Measurements from ENCODE around the gene RYR3. TPM values are rescaled to one million over a fixed set of nuclear protein-coding genes. Genes with fewer than 3 reads are reported as not detected.

Gene RYR3
- total RNA-seq, 5 donors from 2014 or later (not counting 1 experiment from before 2014, with no cell fraction given), result 0.03 to 0.07 (median 0.04) TPM; not detected in 1

DNA sequence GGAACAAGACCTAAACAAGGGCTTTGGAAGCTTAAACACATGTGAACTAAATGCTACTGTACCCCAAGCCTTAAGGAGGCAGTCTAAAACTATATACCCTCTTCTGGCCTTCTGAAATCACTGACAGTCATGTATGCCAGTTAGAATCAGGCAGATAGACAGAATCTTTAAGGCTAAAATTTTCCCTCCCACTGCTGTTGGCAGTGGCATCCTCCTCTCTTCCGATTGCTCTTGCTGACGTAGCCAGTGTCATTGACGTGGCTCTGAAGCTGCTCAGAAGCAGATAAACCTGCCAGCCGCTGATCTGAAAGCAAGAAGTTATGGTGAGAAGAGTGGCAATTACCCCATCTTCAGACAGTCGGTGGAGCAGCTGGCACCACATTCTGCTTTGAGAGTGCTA lies 3.3 kb downstream of the RYR3 start:
- Mint-ChIP-seq H3K4me3 (no peak overlapping the region), H3K27me3 (peaks cover 51 to 58% of the 10 kb centered on the region in 2 donors), H3K27ac (no peak overlapping the region), H3K36me3 (no peaks in the 10 kb centered on the region), H3K9me3 (no peaks in the 10 kb centered on the region), H3K4me1 (peaks cover 0 to 13% (median 5%) of the 10 kb centered on the region in 3 donors)
- no CpG with 5 or more reads among the region's 5 CpGs for WGBS (ENCODE audit: insufficient coverage)
- DNase-seq, result no peak
- no peak overlapping the region for H3K27ac ChIP-seq (ENCODE audit: low read length)
- peaks cover 19 to 27% of the 10 kb centered on the region in 2 experiments for H3K27me3 ChIP-seq (replicated peaks in 1 of 2; ENCODE audit: control insufficient read depth in 2 of 2, extremely low read depth in 1 of 2, insufficient read depth in 2 of 2, low read length in 1 of 2)
- no peaks in the 10 kb centered on the region for H3K9me3 ChIP-seq
- no peak for ATAC-seq (replicated peaks in 1 of 4)
- ChIA-PET POLR2A (no interaction called here), CTCF (no interaction called here)
- no peaks in the 10 kb centered on the region for H3K4me1 ChIP-seq (ENCODE audit: control insufficient read depth in 1 of 2, extremely low read depth in 1 of 2, insufficient read depth in 2 of 2, low read length in 2 of 2)
- no peaks in the 10 kb centered on the region for H3K36me3 ChIP-seq (ENCODE audit: control insufficient read depth in 2 of 2, extremely low read depth in 1 of 2, insufficient read depth in 1 of 2, low read length in 1 of 2)
- no peak overlapping the region for H3K4me3 ChIP-seq (ENCODE audit: control insufficient read depth in 1 of 2, extremely low read depth in 1 of 2, low read length in 1 of 2)

GRCh38 chr15:33315044-33315443 lies 4.3 kb downstream of the RYR3 start:
- ChIA-PET CTCF (no interaction called here), POLR2A (no interaction called here)
- 77% methylated on average over 3 of the region's 7 CpGs for WGBS (ENCODE audit: insufficient coverage)

GRCh38 chr15:33317896-33318295 lies 7.1 kb downstream of the RYR3 start:
- Mint-ChIP-seq H3K27me3 (peaks cover 29 to 31% of the 10 kb centered on the region in 2 donors), H3K36me3 (no peaks in the 10 kb centered on the region), H3K4me3 (no peak overlapping the region), H3K9me3 (no peaks in the 10 kb centered on the region), H3K4me1 (no peaks in the 10 kb centered on the region), H3K27ac (no peak overlapping the region)
- H3K27ac ChIP-seq (ENCODE audit: low read length), result no peak overlapping the region
- H3K27me3 ChIP-seq (replicated peaks in 1 of 2; ENCODE audit: control insufficient read depth in 2 of 2, extremely low read depth in 1 of 2, insufficient read depth in 2 of 2, low read length in 1 of 2), result peaks cover 6% of the 10 kb centered on the region in 2 experiments
- H3K4me1 ChIP-seq (ENCODE audit: control insufficient read depth in 1 of 2, extremely low read depth in 1 of 2, insufficient read depth in 2 of 2, low read length in 2 of 2), result no peaks in the 10 kb centered on the region
- ATAC-seq (replicated peaks in 1 of 4), result no peak
- no peaks in the 10 kb centered on the region for H3K36me3 ChIP-seq (ENCODE audit: control insufficient read depth in 2 of 2, extremely low read depth in 1 of 2, insufficient read depth in 1 of 2, low read length in 1 of 2)
- ChIA-PET CTCF (no interaction called here), POLR2A (no interaction called here)
- no peak for DNase-seq
- H3K4me3 ChIP-seq (ENCODE audit: control insufficient read depth in 1 of 2, extremely low read depth in 1 of 2, low read length in 1 of 2), result no peak overlapping the region
- no peaks in the 10 kb centered on the region for H3K9me3 ChIP-seq

More at GRCh38 chr15:33315044-33315443, 4.3 kb downstream of the RYR3 start:
- Histone ChIP-seq H3K36me3 (ENCODE audit: control insufficient read depth in 2 of 2, extremely low read depth in 1 of 2, insufficient read depth in 1 of 2, low read length in 1 of 2) (no peaks in the 10 kb centered on the region), H3K9me3 (no peaks in the 10 kb centered on the region), H3K27me3 (replicated peaks in 1 of 2; ENCODE audit: control insufficient read depth in 2 of 2, extremely low read depth in 1 of 2, insufficient read depth in 2 of 2, low read length in 1 of 2) (peaks cover 17 to 21% of the 10 kb centered on the region in 2 experiments), H3K27ac (ENCODE audit: low read length) (no peak overlapping the region), H3K4me3 (ENCODE audit: control insufficient read depth in 1 of 2, extremely low read depth in 1 of 2, low read length in 1 of 2) (no peak overlapping the region), H3K4me1 (ENCODE audit: control insufficient read depth in 1 of 2, extremely low read depth in 1 of 2, insufficient read depth in 2 of 2, low read length in 2 of 2) (no peaks in the 10 kb centered on the region)
- no peak overlapping the region for H3K4me3 Mint-ChIP-seq
- no peaks in the 10 kb centered on the region for H3K9me3 Mint-ChIP-seq
- H3K27ac Mint-ChIP-seq, result no peak overlapping the region
- H3K36me3 Mint-ChIP-seq, result no peaks in the 10 kb centered on the region
- no peak for ATAC-seq (replicated peaks in 1 of 4)
- DNase-seq, result no peak
- peaks cover 47 to 49% of the 10 kb centered on the region in 2 donors for H3K27me3 Mint-ChIP-seq
- peaks cover 0 to 9% (median 2%) of the 10 kb centered on the region in 3 donors for H3K4me1 Mint-ChIP-seq

GRCh38 chr15:33320017-33320416 lies 9.2 kb downstream of the RYR3 start:
- H3K4me1 ChIP-seq (ENCODE audit: control insufficient read depth in 1 of 2, extremely low read depth in 1 of 2, insufficient read depth in 2 of 2, low read length in 2 of 2), result peaks cover 0 to 2% of the 10 kb centered on the region in 2 experiments
- Mint-ChIP-seq H3K27ac (no peak overlapping the region), H3K4me1 (peaks cover 3 to 16% (median 9%) of the 10 kb centered on the region in 3 donors), H3K9me3 (no peaks in the 10 kb centered on the region), H3K4me3 (no peak overlapping the region), H3K36me3 (no peaks in the 10 kb centered on the region), H3K27me3 (peaks cover 16 to 23% of the 10 kb centered on the region in 2 donors)
- ATAC-seq (replicated peaks in 1 of 4) (no peak), DNase-seq (no peak)
- 88% methylated on average over 1 of the region's 1 CpG for WGBS (ENCODE audit: insufficient coverage)
- H3K9me3 ChIP-seq, result no peaks in the 10 kb centered on the region
- no peak overlapping the region for H3K4me3 ChIP-seq (ENCODE audit: control insufficient read depth in 1 of 2, extremely low read depth in 1 of 2, low read length in 1 of 2)
- ChIA-PET POLR2A (no interaction called here), CTCF (no interaction called here)
- H3K27me3 ChIP-seq (replicated peaks in 1 of 2; ENCODE audit: control insufficient read depth in 2 of 2, extremely low read depth in 1 of 2, insufficient read depth in 2 of 2, low read length in 1 of 2), result no peaks in the 10 kb centered on the region
- H3K36me3 ChIP-seq (ENCODE audit: control insufficient read depth in 2 of 2, extremely low read depth in 1 of 2, insufficient read depth in 1 of 2, low read length in 1 of 2), result no peaks in the 10 kb centered on the region
- no peak overlapping the region for H3K27ac ChIP-seq (ENCODE audit: low read length)

DNA sequence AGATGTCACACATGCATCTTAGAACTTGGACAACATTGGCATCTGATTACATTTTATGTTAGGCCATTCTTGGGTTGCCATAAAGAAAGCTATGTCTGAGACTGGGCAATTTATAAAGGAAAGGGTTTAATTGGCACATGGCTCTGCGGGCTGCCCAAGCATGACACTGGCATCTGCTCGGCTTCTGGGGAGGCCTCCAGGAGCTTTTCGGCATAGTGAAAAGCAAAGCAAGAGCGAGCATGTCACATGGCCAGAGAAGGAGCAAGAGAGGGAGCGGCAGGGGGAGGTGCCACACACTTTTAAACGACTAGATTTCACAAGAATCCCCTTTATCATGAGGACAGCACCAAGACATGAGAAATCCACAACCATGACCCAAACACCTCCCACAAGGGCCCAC lies 11.3 kb downstream of the RYR3 start:
- Mint-ChIP-seq H3K27ac (no peak overlapping the region), H3K4me1 (peaks cover 3 to 16% (median 9%) of the 10 kb centered on the region in 3 donors), H3K36me3 (no peaks in the 10 kb centered on the region), H3K27me3 (peaks cover 5 to 24% of the 10 kb centered on the region in 2 donors), H3K9me3 (peaks cover 0 to 5% (median 0%) of the 10 kb centered on the region in 3 donors), H3K4me3 (no peak overlapping the region)
- DNase-seq (no peak), ATAC-seq (replicated peaks in 1 of 4) (no peak)
- ChIA-PET CTCF (no interaction called here), POLR2A (no interaction called here)
- Histone ChIP-seq H3K36me3 (ENCODE audit: control insufficient read depth in 2 of 2, extremely low read depth in 1 of 2, insufficient read depth in 1 of 2, low read length in 1 of 2) (no peaks in the 10 kb centered on the region), H3K27ac (ENCODE audit: low read length) (no peak overlapping the region), H3K4me1 (ENCODE audit: control insufficient read depth in 1 of 2, extremely low read depth in 1 of 2, insufficient read depth in 2 of 2, low read length in 2 of 2) (peaks cover 0 to 2% of the 10 kb centered on the region in 2 experiments), H3K9me3 (no peaks in the 10 kb centered on the region), H3K4me3 (ENCODE audit: control insufficient read depth in 1 of 2, extremely low read depth in 1 of 2, low read length in 1 of 2) (no peak overlapping the region), H3K27me3 (replicated peaks in 1 of 2; ENCODE audit: control insufficient read depth in 2 of 2, extremely low read depth in 1 of 2, insufficient read depth in 2 of 2, low read length in 1 of 2) (no peaks in the 10 kb centered on the region)
- 65% methylated on average over 4 of the region's 6 CpGs for WGBS (ENCODE audit: insufficient coverage)

DNA sequence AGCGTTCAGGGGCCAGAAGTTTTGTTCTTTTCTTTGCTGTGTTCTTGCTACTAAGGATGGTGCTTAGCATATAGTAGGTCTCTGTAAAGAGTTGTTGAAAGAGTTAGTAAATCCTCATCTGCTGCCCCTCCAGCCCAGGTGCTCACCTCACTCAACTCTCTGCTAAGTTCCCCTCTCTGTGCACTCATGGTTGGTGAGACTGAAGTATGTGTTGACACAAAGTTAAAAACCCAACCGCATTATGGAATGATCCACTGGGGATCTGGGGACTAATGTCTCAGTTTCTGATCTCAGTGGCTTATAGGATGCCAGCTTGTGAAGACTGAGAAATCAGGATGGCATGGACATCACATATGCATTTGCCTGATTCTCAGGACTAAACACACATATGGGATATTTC lies 13.8 kb downstream of the RYR3 start:
- Mint-ChIP-seq H3K9me3 (peaks cover 0 to 5% (median 0%) of the 10 kb centered on the region in 3 donors), H3K4me3 (no peak overlapping the region), H3K4me1 (peaks cover 3 to 16% (median 9%) of the 10 kb centered on the region in 3 donors), H3K27ac (no peak overlapping the region), H3K27me3 (peaks cover 10 to 24% of the 10 kb centered on the region in 2 donors), H3K36me3 (no peaks in the 10 kb centered on the region)
- H3K27me3 ChIP-seq (replicated peaks in 1 of 2; ENCODE audit: control insufficient read depth in 2 of 2, extremely low read depth in 1 of 2, insufficient read depth in 2 of 2, low read length in 1 of 2), result no peaks in the 10 kb centered on the region
- ATAC-seq (replicated peaks in 1 of 4) (no peak), DNase-seq (no peak)
- CTCF ChIA-PET, result no interaction called here
- peaks cover 0 to 2% of the 10 kb centered on the region in 2 experiments for H3K4me1 ChIP-seq (ENCODE audit: control insufficient read depth in 1 of 2, extremely low read depth in 1 of 2, insufficient read depth in 2 of 2, low read length in 2 of 2)
- POLR2A ChIA-PET, result no interaction called here
- no peak overlapping the region for H3K4me3 ChIP-seq (ENCODE audit: control insufficient read depth in 1 of 2, extremely low read depth in 1 of 2, low read length in 1 of 2)
- WGBS (ENCODE audit: insufficient coverage), result no CpG with 5 or more reads among the region's 2 CpGs
- no peaks in the 10 kb centered on the region for H3K9me3 ChIP-seq
- H3K36me3 ChIP-seq (ENCODE audit: control insufficient read depth in 2 of 2, extremely low read depth in 1 of 2, insufficient read depth in 1 of 2, low read length in 1 of 2), result no peaks in the 10 kb centered on the region
- H3K27ac ChIP-seq (ENCODE audit: low read length), result no peak overlapping the region

DNA sequence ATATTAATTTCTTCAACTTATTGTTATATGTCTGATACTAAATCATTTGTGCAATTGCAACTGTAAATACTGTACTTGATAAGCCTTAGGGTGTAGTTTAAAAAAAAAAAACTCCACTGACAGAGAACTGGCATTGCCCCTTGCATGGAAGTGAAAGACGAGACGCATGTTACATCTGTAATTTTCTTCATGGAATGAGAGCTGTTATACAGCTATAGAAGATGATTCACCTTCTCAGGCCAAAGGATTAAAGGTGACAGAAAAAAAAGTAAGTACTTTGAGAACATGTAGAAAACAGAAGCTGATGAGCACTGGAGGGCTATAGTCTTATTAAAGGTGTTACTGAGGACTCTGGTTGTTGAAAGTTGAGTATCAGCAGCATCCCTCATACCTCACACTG lies 16.1 kb downstream of the RYR3 start:
- H3K4me1 ChIP-seq (ENCODE audit: control insufficient read depth in 1 of 2, extremely low read depth in 1 of 2, insufficient read depth in 2 of 2, low read length in 2 of 2), result peaks cover 0 to 2% of the 10 kb centered on the region in 2 experiments
- no peak overlapping the region for H3K27ac ChIP-seq (ENCODE audit: low read length)
- no CpG with 5 or more reads among the region's 2 CpGs for WGBS (ENCODE audit: insufficient coverage)
- Mint-ChIP-seq H3K27ac (no peak overlapping the region), H3K36me3 (no peaks in the 10 kb centered on the region), H3K27me3 (peaks cover 21 to 36% of the 10 kb centered on the region in 2 donors), H3K4me3 (no peak overlapping the region), H3K9me3 (peaks cover 0 to 5% (median 0%) of the 10 kb centered on the region in 3 donors), H3K4me1 (peaks cover 3 to 16% (median 9%) of the 10 kb centered on the region in 3 donors)
- DNase-seq, result no peak
- no peaks in the 10 kb centered on the region for H3K9me3 ChIP-seq
- CTCF ChIA-PET, result no interaction called here
- no peak overlapping the region for H3K4me3 ChIP-seq (ENCODE audit: control insufficient read depth in 1 of 2, extremely low read depth in 1 of 2, low read length in 1 of 2)
- POLR2A ChIA-PET, result no interaction called here
- H3K27me3 ChIP-seq (replicated peaks in 1 of 2; ENCODE audit: control insufficient read depth in 2 of 2, extremely low read depth in 1 of 2, insufficient read depth in 2 of 2, low read length in 1 of 2), result no peaks in the 10 kb centered on the region
- H3K36me3 ChIP-seq (ENCODE audit: control insufficient read depth in 2 of 2, extremely low read depth in 1 of 2, insufficient read depth in 1 of 2, low read length in 1 of 2), result no peaks in the 10 kb centered on the region
- no peak for ATAC-seq (replicated peaks in 1 of 4)
